Heart right ventricle (tissue), 16 donors: ENCODE measurements around the gene CCDC116. TPM values are rescaled to one million over a fixed set of nuclear protein-coding genes. Genes with fewer than 3 reads are reported as not detected.
"Not testable (repeated sequence)": the region's sequence is repeated elsewhere in the genome, so short reads cannot be mapped to it uniquely, and the experiment has no call there.

Source experiments
- ATAC-seq, 8 donors: fragments of 200-7000 bp; cut with Tn5 transposase; one replicate each; pipeline ENCODE4 v1.9.1; 2020; ENCODE audit warnings: mild to moderate bottlenecking in 8 of 8, moderate library complexity in 8 of 8, moderate number of reproducible peaks in 1 of 8
- DNase-seq, 2 donors: peaks; one replicate each; pipeline ENCODE4 v3.0.0-alpha.2; 2020
- H3K27ac ChIP-seq, 10 donors: fragments of 200-600 bp; sonication (generic) in 2 of 10; one replicate each; pipeline versions ENCODE4 v1.5.0 to v1.8.0; 2020 to 2022; ENCODE audit warnings: mild to moderate bottlenecking in 3 of 10
- H3K27me3 ChIP-seq, 7 donors: fragments of 200-600 bp; one replicate each; pipeline ENCODE4 v1.8.0; 2021 to 2022; ENCODE audit warnings: mild to moderate bottlenecking in 2 of 7
- H3K36me3 ChIP-seq, 9 donors: fragments of 200-600 bp; sonication (generic) in 1 of 9; one replicate each; pipeline versions ENCODE4 v1.5.0 to v1.8.0; 2020 to 2022; ENCODE audit warnings: mild to moderate bottlenecking in 2 of 9
- H3K4me1 ChIP-seq, 9 donors: fragments of 200-600 bp; sonication (generic) in 1 of 9; one replicate each; pipeline versions ENCODE4 v1.5.0 to v1.8.0; 2020 to 2022; ENCODE audit warnings: mild to moderate bottlenecking in 4 of 9
- H3K4me3 ChIP-seq, 10 donors: fragments of 200-600 bp; sonication (generic) in 2 of 10; one replicate each; pipeline versions ENCODE4 v1.5.0 to v1.8.0; 2020 to 2022; ENCODE audit warnings: mild to moderate bottlenecking in 7 of 10, moderate library complexity in 2 of 10
- H3K9me3 ChIP-seq, 11 donors: fragments of 200-600 bp in 10 of 11; sonication (generic) in 2 of 11; one replicate each; pipeline versions ENCODE4 v1.5.0 to v1.8.0; 2013 to 2022; ENCODE audit warnings: mild to moderate bottlenecking in 2 of 11, control low read depth in 1 of 11, moderate library complexity in 1 of 11
- WGBS, 2 donors: extraction: QIAGEN DNeasy Blood & Tissue Kit; methylation state at CpG; one replicate each; pipeline ENCODE4 v1.1.7; 2013; ENCODE audit warnings: inconsistent platforms in 1 of 2; 5-methylcytosine and 5-hydroxymethylcytosine counted together
- intact Hi-C, 10 donors: fragments of 100-400 bp; cut with DNase I; formaldehyde crosslinking; loops; one replicate each; pipeline versions ENCODE4 v1.11.1 to v1.14.2; 2022
- polyA plus RNA-seq, 2 donors: library from polyadenylated mRNA; stranded (reverse); fragments of 200-250 nt; gene quantifications; one replicate each; pipeline ENCODE4 v1.2.3, GENCODE V29; 2013
- total RNA-seq, 10 donors: library from RNA; stranded (reverse); fragmentation: NEBNext Ultra II Directional in 3 of 10; extraction: Animal tissue kit (Norgen Biotek cat#: 25700) in 3 of 10; gene quantifications; one replicate each; pipeline versions ENCODE4 v1.2.1 to v1.2.4, GENCODE V29; 2021 to 2023
- TF ChIP-seq, protein P1 (sequence below), 9 donors: fragments of 200-600 bp; sonication (generic) in 2 of 9; IDR thresholded peaks; one replicate each; pipeline versions ENCODE4 v1.5.0 to v1.8.0; 2021 to 2022; ENCODE audit warnings: antibody characterized with exemption in 9 of 9, mild to moderate bottlenecking in 5 of 9, moderate library complexity in 1 of 9
- donor health status: Arrhythmogenic right ventricular cardiomyopathy.
- donor health status: ischemic (EF 13 %, LVEDD 7.1; RV severe dilation, severe dysfunction).
- donor health status: healthy with polysubstance abuse.
- donor health status: DM: no; HTN: yes; CAD: no.
- donor health status: DM: no; HTN: no; CAD: no.
- donor health status: ischemic (EF 25% LVEDD 6.9; RV normal size, moderate dysfunction).
- donor health status: ischemic (EF 25% LVEDD 5.7; RV mildly dilated, moderate dysfunction).
- donor health status: healthy.
- donor health status: DM: yes; HTN: yes; CAD: no.
- donor health status: Ischemic cardiomyopathy.
- donor health status: ischemic (EF 35%, LVEDD 5.7; RV mildly dilated, moderate dysfunction).
- donor health status: nonischemic (EF 11% LVEDD 7.7; RV severe dilation, severe dysfunction).
- donor health status: DM: yes; HTN: yes; CAD: no.
- donor health status: PGD.
- donor health status: ischemic (EF 29% LVEDD 5.4; RV normal size, mild dysfunction).
- donor health status: nonischemic (EF 23%, LVEDD 6.1; RV moderate dilation, normal function).

Gene CCDC116
- total and polyA plus RNA-seq, 12 donors: 0.11 to 1.2 (median 0.28) TPM; not detected in 4

DNA sequence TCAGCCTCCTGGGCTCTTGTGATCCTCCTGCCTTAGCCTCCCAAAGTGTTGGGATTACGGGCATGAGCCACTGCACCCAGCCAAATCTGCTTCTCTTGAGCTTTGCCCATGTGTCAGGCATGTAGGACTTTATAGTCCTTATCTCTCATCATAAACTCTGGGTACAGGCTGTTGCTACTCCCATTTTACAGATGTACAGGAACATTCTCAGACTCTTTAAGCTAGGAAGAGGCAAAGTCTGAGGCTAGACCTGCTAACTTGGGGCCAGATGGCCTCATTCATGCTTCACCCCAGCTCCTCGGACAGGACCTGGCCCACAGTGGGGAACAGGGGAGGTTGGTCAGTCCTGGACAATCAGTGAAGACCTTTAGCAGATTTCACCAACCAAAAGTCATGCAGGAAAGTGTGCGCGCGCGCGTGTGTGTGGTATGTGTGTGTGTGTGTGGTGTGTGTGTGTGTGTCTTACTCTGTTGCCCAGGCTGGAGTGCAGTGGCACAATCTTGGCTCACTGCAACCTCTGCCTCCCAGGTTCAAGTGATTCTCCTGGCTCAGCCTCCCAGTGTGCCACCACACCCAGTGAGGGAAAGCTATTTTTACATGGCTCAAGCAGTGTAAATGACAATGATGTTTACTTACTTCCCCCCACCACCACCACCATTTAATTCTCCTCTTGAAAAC is 26.5 kb upstream of the CCDC116 start:
- TF ChIP-seq, protein P1, sequence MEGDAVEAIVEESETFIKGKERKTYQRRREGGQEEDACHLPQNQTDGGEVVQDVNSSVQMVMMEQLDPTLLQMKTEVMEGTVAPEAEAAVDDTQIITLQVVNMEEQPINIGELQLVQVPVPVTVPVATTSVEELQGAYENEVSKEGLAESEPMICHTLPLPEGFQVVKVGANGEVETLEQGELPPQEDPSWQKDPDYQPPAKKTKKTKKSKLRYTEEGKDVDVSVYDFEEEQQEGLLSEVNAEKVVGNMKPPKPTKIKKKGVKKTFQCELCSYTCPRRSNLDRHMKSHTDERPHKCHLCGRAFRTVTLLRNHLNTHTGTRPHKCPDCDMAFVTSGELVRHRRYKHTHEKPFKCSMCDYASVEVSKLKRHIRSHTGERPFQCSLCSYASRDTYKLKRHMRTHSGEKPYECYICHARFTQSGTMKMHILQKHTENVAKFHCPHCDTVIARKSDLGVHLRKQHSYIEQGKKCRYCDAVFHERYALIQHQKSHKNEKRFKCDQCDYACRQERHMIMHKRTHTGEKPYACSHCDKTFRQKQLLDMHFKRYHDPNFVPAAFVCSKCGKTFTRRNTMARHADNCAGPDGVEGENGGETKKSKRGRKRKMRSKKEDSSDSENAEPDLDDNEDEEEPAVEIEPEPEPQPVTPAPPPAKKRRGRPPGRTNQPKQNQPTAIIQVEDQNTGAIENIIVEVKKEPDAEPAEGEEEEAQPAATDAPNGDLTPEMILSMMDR (IDR thresholded peaks at IDR 0.05): no peak
- Histone ChIP-seq H3K27me3 (no peaks in the 10 kb centered on the region), H3K4me1 (peaks cover 0 to 46% (median 21%) of the 10 kb centered on the region in 9 donors), H3K9me3 (no peaks in the 10 kb centered on the region), H3K27ac (peak overlapping the region in 1 of 10 donors; percentile 10), H3K36me3 (peaks cover 0 to 26% (median under 1%) of the 10 kb centered on the region in 9 donors), H3K4me3 (no peak overlapping the region)
- WGBS, 2 donors: 99% methylated on average over 7 of the region's 7 CpGs
- DNase-seq: no peak
- ATAC-seq: peak in 1 of 8 donors; percentile 15
- intact Hi-C loops: no loop called here

DNA sequence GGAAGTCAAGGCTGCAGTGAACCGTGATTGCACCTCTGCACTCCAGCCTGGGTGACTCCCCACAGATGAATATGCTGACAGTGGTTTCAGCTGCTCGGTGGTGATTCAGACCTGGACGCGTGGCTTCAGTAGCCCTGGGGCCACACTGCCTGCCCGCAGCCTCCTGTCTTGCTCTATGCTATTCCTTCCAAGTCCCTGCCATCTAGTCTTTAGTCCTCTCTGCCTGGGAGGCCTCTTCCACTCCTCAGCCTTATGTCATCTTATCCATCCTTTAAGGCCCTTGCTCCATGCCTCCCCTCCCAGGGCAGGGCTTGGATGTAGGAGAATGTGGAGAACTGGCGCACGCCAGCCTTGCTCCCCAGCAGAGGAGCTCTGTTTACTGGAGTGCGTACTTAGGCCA is 25.8 kb upstream of the CCDC116 start:
- no peaks in the 10 kb centered on the region for H3K27me3 ChIP-seq
- H3K9me3 ChIP-seq: no peaks in the 10 kb centered on the region
- intact Hi-C loops: no loop called here
- TF ChIP-seq, protein P1 (IDR thresholded peaks at IDR 0.05): no peak
- peaks cover 0 to 34% (median 7%) of the 10 kb centered on the region in 9 donors for H3K36me3 ChIP-seq
- no peak overlapping the region for H3K4me3 ChIP-seq
- no peak for ATAC-seq
- H3K27ac ChIP-seq: no peak overlapping the region
- H3K4me1 ChIP-seq: peaks cover 0 to 42% (median 21%) of the 10 kb centered on the region in 9 donors
- WGBS, 2 donors: 96 to 97% methylated on average over 8 of the region's 8 CpGs
- no peak for DNase-seq

DNA sequence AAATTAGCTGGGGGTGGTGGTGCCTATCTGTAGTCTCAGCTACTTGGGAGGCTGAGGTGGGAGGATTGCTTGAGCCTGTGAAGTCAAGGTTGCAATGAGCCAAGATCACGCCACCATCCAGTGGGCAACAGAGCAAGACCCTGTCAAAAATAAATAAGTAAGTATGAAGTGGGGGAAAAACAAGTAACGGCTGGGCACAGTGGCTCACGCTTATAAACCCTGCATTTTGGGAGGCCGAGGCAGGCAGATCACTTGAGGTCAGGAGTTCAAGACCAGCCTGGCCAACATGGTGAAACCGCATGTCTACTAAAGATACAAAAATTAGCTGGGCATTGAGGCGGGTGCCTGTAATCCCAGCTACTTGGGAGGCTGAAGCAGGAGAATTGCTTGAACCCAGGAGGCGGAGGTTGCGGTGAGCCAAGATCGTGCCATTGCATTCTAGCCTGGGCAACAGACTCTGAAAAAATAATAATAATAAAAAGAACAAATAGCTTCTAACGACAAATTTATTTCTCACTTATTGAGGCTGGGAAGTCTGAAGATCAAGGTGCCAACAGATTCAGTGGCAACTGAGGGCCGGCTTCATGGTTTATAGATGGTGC is 22.9 kb upstream of the CCDC116 start:
- intact Hi-C loops: loop anchor here in 1 of 10 donors (5.0 kb wide), 1 partner anchor 32 kb away; no protein-coding TSS in a partner anchor
- H3K27ac ChIP-seq, H3K9me3 ChIP-seq, ATAC-seq, H3K4me3 ChIP-seq, DNase-seq, H3K27me3 ChIP-seq: not testable (repeated sequence)
- Histone ChIP-seq H3K36me3 (peaks cover 0 to 61% (median 14%) of the 10 kb centered on the region in 9 donors), H3K4me1 (peaks cover 0 to 30% (median 8%) of the 10 kb centered on the region in 9 donors)
- 98% methylated on average over 11 of the region's 11 CpGs for WGBS, 2 donors

DNA sequence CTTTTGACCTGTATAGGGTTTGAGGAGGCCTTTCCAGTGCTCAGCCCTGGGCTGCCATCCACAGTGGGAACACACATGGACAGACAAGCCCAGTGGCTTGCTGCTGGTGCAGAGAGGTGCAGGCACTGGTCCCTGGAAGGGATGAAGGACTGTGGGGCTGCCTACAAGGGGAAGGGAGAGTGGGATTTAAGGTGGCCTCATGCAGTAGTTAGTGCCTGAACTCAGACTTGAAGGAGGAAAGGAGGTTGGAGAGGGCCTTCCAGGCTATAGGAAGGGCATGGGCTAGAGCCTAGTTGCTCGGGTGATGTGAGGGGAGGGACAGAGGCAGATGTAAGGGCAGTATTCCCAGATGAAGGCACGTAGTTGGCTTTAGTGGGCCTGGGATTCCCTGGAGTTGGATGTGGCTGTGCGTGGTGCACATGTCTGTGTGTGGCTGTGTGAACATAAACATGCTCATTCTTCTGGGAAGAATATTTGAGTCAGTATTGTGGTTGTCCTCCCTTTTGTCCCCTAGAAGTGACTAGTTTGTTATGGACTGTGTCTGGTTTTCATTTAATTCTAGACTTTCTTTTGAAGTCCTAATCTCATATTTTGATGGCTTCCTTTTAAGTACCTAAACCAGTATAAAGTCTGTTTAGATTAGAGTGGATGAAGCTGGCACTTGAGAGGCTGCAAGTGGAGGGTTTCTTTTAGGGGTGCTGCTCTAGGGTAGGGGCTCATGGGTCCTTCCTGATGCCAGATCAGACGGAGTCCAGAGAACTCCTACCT is 21.2 kb upstream of the CCDC116 start:
- peaks cover 0 to 74% (median 15%) of the 10 kb centered on the region in 9 donors for H3K36me3 ChIP-seq
- WGBS, 2 donors: 86 to 92% methylated on average over 4 of the region's 4 CpGs
- ATAC-seq: no peak
- no peak overlapping the region for H3K4me3 ChIP-seq
- intact Hi-C loops: loop anchor here in 1 of 10 donors (5.0 kb wide), 1 partner anchor 34 kb away; no protein-coding TSS in a partner anchor
- no peak overlapping the region for H3K27ac ChIP-seq
- H3K4me1 ChIP-seq: peaks cover 0 to 34% (median 7%) of the 10 kb centered on the region in 9 donors
- no peaks in the 10 kb centered on the region for H3K9me3 ChIP-seq
- DNase-seq: no peak
- TF ChIP-seq, protein P1 (IDR thresholded peaks at IDR 0.05): no peak
- no peaks in the 10 kb centered on the region for H3K27me3 ChIP-seq
